A204.1 (cell line): ENCODE measurements around the gene FGFRL1.

ENCODE experiments used
- FAIRE-seq: peaks from 2 replicates; lab custom pipeline; 2012; peaks lifted over from hg19 to GRCh38; lab: Jason Lieb, UNC

The FGFRL1 gene

DNA sequence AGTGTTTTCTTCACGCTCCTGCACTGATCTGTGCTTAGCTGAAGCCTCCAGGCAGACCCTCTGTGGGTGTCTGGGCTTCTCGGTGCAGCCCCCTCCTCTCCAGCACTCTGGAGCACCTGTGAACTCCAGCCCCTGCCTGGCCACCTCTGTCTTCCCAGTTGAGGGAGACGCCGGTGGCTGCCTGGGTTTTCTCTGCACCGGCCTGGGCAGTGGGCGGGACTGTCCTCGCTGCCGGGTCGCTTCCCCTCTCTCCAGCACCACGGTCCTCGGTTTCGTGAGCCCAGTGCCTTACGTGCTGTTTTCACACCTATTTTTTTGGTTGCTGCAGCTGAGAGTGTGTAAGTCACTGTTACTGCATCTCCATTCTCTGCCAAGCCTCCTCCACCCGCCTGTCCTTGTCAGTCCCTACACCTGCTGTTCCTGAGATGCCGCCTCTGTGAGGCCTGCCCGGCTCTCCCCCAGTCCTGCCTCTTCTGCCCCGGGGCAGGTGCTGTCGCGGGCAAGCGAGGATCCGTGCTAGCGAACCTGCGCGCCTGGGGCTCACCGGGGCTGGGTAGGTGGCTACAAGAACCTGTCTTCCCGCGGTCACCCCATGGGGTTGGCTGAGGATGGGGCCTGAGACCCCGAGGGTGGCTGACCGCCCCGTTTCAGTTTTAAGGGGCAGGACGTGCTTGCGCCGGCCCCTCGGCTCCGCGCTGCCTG lies 2.4 kb upstream of the FGFRL1 start:
- FAIRE-seq: no peak

DNA sequence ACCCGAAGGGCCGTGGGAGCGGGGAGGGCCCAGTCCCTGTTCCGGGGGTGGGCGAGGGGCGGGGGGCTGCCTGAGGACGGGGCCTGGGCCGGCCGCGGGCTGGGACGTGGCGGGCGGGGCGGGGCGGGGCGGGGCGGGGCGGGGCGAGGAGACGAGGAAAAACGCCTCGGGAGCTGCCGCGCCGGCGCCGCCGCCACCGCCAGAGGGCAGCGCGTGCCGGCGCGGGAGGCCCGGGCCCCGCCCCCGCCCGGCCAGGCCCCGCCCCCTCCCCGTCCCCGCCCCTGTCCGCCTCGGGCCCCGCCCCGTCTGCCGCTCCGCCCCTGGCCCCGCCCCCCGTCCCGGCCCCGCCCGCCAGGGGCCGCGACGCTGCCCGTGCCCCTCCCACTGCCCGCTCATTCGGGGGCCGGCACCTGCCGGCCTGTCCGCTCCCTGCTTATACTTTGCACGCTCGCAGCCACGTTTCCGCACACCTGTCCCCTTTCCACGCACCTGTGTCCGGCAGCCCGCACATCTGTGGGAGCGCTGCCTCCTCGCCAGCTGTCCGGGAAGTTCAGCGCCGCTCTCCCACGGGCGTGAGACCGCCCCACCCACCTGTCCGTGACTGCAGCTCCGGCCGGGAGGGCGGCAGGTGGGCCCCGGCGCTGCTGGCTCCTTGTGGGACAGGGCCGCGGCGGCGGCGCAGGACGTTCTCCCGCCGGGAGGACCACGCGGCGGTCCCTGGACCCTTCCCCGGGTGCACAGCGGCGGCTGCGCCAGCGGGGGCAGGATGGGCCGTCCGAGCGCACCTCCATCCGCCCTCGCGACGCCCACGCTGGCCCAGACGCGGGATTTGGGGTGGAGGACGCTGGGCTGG lies 1.7 kb upstream of the FGFRL1 start:
- FAIRE-seq: no peak

DNA sequence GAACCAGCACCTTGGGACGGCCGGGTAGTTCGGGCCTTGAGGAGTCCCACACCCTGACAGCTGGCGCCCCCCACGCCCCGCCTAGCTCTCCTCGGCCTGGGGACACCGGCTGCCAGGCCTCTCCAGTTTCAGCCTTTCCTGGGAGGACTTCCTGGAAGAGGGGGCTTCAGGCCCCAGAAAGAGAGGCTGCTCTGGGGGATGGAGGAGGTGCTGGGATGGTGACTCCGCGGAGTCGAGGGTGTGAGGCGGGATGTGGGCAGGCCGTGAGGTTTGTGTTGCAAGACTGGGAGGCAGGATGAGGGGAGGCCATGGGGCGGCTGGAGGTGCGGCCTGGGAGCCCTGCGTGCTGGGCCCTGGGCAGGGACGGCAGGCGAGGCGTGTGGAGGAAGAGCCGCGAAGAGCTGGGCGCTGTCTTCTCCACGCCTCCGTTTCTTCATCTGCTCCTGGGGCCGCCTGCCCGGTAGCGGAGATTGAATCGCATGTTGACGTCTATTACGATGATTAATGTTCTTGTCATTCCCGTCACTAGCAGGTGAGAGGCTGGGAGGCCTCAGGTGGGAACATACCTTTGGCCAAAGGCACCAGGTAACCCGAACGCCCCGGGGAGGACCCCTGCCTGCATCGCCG lies 918 bp upstream of the FGFRL1 start:
- no peak for FAIRE-seq

DNA sequence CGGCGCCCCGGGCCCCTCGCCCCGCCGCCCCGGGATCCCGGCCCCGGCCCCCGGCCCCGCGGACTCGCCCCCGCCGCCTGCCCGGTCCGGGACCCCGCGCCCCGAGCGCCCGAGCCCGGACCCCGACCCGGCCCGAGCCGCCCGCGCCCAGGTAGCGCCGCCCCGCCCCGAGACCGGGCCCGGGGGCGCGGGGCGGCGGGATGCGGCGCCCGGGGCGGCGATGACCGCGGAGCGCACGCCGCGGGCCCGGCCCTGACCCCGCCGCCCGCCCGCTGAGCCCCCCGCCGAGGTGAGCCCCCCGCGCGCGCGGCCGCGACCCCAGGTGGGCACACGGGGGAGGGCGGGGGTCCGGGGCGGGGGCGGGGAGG lies 224 bp downstream of the FGFRL1 start:
- no peak for FAIRE-seq

DNA sequence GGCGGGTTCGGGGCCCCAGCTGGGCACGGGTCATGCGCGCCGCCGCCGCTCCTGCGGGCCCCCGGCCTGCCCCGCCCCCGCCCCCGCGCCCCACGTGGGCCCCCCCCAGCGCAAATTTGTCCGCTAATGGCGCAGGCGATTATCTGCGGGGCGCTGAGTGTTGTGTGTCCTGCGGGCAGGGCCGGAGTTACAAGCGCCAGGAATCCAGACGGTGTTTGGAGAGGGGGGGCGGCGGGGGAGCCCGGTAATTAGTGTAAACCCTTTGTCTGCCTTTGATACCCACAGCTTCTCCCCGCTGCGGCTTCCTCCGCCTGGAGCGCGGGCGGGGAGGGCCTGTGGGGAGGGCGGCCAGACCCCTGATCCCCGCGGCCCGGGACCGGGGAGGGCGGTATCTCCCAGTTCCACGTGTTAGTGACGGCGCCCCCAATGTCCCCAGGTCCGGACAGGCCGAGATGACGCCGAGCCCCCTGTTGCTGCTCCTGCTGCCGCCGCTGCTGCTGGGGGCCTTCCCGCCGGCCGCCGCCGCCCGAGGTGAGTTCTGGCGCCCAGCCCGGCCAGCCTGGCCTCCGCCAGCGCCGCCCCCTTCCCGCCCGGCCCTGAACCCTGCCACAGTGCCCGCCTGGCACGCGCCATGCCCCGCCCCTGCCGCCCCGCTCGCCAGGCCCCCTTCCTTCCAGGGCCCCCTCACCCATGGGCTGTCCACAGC lies 761 bp downstream of the FGFRL1 start:
- no peak for FAIRE-seq

DNA sequence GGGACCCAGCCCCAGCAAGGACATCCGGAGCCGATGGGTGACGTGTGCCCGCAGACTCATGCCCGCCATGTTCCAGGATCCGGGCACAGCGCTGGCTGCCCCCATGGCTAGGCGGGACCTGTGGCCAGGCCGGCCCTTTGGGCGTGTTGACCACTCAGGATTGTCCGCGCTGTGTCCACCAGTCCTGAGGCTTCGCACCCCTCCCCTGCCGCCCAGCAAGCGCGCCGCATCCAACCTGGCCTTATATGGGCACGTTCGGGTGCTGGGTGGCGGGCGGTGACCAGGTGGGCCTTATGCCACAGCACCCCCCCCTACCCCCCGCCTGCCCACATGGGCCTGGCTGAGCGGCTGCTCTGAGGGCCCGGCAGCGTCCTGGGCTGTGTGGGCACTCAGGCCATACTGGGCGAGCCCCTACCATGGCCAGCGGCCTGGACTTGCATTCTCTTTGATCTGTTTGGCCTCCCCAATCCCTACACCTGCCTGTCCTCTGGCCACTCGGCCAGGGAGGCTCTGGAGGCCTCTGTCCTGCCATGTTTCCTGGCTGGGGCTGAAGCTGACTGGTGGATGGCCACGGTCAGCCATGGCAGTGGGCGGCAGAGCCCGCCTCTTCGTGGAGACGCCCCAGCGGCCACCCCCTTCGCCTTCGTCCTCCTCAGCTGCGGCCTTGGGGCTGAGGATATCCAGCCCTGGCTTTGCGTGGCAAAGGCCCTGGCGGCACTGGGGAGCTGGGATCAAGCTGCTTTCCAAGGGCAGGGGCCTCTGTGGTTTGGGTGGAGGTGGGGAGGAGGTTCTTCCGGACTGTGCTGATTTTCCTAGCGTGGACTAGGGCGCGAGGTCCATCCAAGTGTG lies 2.0 kb downstream of the FGFRL1 start:
- FAIRE-seq: no peak

DNA sequence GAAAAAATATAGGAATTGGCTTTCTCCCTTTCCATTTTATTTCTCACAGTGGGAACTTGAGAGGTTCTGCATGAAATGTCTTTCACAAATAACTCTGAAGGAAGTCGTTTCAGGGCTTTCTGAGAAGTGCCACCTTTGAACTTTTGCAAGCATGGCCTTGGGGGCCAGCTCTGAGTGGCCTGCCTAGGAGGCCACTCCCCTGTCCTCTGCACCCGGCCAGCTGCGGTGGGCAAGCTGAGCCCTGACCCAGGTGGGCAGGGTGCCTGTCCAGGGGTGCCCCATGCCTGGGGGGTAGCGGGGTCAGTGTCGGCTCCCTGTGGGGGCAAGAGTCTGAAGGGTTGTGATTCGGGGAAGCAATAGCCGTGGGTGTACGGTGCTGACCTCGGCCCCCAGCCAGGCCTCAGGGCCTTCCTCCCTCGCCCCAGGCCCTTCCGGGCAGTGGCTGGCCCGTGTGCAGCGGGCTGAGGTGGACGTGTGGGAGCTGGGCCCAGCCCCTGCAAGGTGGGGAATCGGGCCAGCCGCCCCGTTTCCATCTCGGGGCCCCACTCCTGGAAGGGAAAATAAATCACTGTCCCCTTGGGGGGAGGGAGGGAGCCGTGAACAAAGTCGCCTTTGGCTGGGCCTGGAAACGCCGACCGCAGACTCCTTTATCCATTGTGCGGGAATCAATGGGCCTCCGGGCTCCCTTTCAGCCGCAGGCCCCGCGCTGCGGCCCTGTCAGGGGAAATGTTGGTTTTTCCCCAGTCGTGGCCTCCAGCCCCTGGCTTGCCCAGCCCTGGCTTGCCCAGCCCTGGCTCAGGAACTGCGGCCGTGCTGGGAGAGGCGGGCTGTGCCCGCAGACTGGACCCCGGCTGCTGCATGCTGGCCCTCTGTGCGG lies 3.1 kb downstream of the FGFRL1 start:
- no peak for FAIRE-seq

DNA sequence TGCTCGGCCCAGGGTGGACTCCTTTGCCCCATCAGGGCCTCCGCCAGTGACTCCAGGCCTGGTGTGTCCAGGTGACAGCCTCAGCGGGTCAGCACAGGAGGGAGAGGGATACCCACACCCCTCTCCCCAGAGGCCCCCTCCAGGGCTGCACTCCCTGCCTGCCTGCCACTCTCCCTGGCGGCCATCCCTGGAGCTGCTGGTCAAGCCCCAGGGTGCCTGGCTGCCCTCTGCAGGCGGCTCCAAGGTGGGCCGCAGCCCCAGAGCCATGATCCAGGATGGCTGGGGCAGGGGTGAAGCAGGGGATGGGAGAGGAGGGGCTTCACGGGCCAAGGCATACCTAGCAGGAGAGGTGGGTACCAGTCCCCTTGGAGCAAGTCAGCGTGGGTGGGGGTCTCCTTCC lies 3.8 kb downstream of the FGFRL1 start:
- FAIRE-seq: no peak

DNA sequence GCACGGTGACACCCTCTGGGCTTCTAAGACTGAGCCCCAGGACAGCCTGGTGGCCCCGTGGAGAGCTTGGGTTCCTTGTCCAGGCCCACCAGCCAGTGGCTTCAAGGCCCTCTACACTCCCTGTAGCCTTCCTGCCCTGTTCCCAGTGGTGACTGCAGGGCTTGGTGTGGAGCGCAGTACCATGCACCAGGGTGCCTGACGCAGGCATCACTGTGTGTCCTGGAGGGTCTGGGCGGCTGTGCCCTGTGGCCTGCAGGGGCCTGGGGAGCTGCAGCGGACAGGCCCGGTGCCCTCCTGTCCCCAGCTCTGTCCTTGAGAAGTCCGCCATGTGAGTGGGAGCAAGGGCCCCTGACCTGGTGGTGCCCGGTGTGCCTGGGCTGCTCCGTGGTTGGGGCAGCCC lies 4.3 kb downstream of the FGFRL1 start:
- no peak for FAIRE-seq

DNA sequence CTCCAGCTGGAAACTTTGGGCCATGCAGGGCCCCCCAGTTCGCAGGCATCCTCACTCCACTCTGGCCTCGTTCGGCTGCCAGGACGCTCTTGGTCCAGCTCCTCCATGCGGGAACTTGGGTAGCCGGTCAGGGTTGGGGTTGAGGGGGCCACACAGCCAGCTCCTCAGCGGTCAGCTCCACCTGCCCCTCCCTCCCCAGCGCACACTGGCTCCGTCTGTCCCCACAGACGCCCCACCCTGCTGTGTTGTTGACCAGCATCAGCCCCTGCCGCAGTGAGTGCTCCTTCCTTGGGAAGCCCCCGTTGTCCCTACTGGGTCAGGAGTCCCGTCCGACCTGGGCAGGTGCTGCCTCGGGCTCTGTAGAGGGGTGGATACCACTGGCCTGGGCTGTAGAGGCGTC lies 5.8 kb downstream of the FGFRL1 start:
- FAIRE-seq: no peak

DNA sequence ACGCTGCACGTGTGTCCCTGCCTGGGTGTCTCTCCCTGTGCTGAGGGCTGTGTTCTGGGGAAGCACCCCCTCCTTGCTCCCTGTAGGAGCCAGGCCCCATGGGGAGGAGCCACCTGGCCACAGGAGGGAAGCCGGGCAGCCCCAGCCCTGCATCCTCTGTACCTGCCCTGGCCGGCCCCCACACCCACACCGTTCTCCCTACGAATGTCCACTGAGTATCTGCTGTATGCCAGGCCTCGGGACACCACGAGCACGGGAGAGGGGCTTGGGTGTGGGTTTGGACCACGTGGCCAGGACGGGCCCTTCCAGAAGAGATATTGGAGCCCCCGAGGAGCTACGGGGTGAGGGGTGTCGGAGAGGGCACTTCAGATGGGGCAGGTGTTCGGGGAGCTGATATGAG lies 6.3 kb downstream of the FGFRL1 start:
- no peak for FAIRE-seq

DNA sequence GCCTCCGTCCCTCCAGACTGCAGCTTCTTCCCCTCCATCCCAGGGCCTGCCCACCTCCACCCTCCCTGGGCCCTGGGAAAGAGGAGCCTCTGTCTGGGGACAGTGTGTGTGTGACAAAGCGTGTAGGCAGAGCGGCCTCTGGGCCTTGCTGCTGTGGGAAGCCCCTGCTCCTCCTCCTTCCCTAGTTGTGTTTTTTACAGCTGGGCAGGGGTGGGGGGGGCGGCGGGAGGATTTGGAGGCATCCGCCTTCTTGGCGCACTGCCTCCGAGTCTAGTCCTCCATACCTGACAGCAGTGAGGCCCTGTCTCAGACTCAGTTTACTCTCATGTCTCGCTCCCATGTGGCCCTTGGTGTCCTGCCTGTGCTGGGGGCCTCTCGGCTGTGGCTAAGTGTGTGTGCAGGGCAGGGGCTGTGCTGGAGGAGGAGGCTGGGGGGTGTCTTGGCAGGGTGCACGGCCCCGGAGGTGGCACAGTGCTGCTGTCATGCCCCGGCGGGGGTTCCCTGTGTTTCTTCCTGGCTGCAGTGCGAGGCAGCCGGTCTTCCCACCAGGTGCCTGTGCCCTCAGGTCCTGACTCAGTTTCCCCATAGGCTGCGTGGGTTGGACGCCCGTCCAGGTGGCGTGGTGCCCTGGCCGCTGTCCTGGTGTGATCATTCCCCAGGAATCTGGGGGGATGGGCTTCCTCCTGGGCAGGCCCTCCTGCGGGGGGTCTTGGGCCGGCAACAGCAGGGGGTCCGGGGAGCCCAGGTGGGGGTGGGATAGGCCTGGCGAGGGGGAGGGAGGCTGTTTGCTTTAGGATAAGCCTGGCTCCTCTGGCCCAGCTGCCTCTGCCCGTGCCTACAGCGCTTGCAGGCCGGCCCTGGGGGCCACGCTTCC lies 7.0 kb downstream of the FGFRL1 start:
- FAIRE-seq: no peak

DNA sequence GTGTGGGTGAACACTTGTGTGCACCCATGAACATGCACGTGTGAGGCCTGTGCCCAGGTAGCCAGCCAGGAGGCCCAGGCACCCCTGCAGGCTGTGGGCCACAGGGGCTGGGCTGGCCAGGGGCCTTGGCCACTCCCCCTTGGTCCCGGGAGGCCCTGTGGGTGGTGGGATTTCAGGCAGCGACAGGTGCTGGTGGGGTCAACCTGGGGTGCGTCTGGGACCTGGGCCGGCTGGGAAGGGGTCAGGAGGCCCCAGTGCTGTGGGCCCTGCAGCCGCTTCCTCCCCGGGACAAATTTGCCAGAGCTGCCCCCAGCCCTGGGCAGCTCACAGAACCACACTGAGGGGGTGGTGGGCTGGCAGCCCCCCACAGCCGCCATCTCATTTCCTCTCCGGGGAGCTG lies 7.9 kb downstream of the FGFRL1 start:
- FAIRE-seq: no peak

DNA sequence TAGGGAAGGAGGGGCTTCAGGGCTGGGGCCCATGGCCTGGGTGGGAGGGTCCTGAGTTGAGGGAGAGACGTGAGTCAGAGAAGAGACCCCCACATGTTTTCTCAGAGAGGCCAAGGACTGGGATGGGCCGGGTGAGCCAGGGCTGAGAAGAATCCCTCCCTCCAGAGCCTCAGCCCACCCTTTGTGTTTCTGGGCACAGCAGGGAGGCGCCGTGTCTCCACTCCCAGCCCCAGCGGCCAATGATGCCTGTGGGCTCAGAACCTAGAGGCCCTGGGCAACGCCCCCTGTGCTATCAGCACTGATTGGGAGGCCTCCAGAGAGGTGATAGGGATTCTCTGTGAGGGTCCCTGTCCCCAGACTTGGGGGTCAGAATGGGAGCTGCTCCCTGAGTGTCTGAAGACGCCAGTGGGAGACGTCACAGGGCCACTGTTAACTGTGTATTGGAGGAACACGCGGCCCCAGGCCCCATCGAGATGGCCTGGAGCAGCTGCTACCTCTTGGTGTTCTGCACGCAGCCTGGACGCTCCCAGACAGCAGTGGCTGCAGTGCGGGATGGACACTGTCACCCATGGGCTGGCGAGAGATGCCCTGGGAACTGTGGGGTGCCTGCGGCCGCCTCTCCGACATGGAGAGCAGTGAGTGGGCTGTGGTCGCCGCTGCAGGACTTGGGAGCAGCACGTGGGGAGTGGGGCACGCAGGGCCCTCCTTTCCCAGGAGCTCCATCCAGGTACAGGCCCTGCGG lies 8.5 kb downstream of the FGFRL1 start:
- FAIRE-seq: no peak

DNA sequence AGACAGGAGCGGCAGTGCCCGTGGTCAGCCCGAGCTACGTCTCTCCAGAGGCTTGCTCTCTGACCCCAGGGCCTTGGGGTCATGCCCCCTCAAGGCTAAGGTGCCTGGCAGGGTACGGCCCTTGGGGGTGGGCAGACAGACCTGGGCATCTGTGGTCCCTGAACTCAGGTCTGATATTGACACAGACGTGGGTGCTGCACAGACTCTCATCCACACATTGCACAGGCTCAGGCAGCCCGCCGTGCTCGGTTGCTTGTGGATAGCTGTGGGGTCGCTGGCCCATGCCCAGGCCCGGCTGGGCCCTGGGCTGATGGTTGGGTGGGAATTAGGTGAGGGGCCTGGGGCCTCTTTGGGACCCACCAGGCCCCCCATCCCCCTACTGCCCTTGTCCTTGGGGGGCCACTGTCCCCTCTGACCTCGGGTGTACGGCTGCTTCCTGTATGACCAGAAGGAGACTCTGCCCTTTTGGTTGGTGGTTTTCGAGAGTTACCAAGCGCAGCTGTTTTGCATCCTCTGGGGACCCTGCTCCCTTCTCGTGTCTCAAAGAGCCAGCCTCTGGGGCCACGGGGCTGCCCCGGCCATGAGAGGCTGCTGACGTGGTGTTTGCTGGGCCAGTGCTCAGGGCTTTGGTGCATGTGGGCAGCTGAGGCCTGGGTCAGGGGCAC lies 10.1 kb downstream of the FGFRL1 start:
- FAIRE-seq: no peak

DNA sequence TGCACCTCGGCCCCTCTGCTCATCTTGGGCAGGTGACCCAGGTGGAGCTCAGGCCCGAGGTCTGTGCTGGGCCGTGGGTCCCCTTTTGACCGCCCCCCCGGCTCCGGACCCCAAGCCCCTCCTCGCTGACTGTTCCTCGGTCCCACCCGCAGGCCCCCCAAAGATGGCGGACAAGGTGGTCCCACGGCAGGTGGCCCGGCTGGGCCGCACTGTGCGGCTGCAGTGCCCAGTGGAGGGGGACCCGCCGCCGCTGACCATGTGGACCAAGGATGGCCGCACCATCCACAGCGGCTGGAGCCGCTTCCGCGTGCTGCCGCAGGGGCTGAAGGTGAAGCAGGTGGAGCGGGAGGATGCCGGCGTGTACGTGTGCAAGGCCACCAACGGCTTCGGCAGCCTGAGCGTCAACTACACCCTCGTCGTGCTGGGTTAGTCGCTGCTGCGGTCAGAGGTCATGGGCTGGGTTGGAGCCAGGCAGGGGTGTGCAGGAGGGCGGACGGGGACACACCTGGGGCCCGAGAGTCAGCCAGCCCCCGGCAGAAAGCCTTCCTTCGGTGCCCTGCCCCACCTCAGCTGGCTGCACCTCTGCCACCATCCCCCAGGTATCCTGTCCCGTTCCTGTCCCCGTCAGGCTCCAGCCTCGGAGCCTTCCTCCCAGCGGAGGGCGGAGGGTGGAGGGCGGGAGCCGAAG lies 10.8 kb downstream of the FGFRL1 start:
- FAIRE-seq: no peak

DNA sequence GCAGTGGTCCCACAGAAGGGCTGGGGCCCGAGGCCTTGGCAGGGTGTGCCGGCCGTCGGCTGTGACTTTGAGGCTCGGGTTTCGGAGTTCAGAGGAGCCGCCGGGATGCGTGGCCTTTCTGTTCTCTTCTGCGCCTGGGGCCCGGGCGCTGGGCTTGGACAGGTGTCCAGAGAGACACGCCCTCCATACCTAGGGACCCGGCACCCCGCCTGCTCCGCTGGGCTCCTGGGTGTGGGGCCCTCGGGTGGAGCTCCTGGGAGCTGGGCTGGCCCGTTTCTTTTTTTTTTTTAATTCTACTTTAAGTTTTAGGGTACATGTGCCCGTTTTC lies 11.3 kb downstream of the FGFRL1 start:
- no peak for FAIRE-seq

DNA sequence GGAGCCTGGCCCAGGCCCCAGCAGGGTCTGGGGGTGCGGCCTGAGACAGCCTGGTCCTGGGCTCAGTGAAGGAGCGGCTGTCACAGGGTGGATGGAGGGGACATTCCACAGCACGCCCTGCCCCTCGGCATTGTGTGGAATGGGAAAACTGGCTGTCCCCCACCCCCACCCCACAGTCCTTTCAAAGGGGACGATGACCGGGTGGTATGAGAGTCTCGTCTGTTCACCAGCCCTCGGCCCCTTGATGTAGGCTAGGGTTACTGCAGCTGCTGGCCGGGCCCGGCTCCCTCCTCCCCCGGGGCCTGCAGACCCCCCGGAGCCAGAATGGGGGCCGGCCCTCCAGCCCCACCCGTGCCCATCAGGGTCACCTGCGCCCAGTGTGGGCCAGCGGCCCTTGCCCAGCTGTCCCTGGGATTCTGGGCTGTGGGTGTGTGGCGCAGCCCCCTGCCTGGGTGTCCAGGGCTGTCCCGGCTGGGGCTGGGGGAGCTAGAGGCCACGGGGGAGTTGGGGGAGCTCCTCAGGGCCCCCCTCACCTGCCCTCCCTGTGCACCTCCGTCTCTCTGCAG lies 11.7 kb downstream of the FGFRL1 start:
- FAIRE-seq: no peak
